HepG2 (cell line): ENCODE measurements around the gene TPST2. TPM values are rescaled to one million over a fixed set of nuclear protein-coding genes. Genes with fewer than 3 reads are reported as not detected.
A peak's percentile ranks its signal among the peaks of the same experiment; 100 is the strongest.

Experiments
- ATRX ChIP-seq: sonication (generic); formaldehyde crosslinking; IDR thresholded peaks from 2 replicates; pipeline ENCODE4 v1.4.0; 2020; ENCODE audit warnings: missing genetic modification reagents, borderline replicate concordance
- DR1 ChIP-seq: sonication (generic); formaldehyde crosslinking; IDR thresholded peaks from 2 replicates; pipeline ENCODE4 v1.8.0; 2021; ENCODE audit warnings: mild to moderate bottlenecking, missing genetic modification reagents, inconsistent platforms
- FLYWCH1 ChIP-seq: sonication (generic); formaldehyde crosslinking; IDR thresholded peaks from 2 replicates; pipeline ENCODE4 v1.8.1; 2023; ENCODE audit warnings: mild to moderate bottlenecking, missing genetic modification reagents
- FOXJ3 ChIP-seq: sonication (generic); formaldehyde crosslinking; IDR thresholded peaks from 2 replicates; pipeline ENCODE4 v1.4.0; 2020; ENCODE audit warnings: missing genetic modification reagents, mild to moderate bottlenecking, borderline replicate concordance
- NAIF1 ChIP-seq: sonication (generic); formaldehyde crosslinking; IDR thresholded peaks from 2 replicates; pipeline ENCODE4 v1.5.0; 2020; ENCODE audit warnings: mild to moderate bottlenecking, missing genetic modification reagents, borderline replicate concordance
- NFRKB ChIP-seq: fragments of 450-650 bp; IDR thresholded peaks from 2 replicates; pipeline ENCODE4 v1.6.1; 2017
- NR0B2 ChIP-seq: sonication (generic); formaldehyde crosslinking; IDR thresholded peaks from 2 replicates; pipeline ENCODE4 v1.4.0; 2020; ENCODE audit warnings: mild to moderate bottlenecking, missing genetic modification reagents
- PBX2 ChIP-seq: IDR thresholded peaks from 2 replicates; pipeline ENCODE4 v1.6.1; 2016; ENCODE audit warnings: control low read depth
- PBX3 ChIP-seq: sonication (generic); formaldehyde crosslinking; IDR thresholded peaks from 2 replicates; pipeline ENCODE4 v1.8.1; 2023; ENCODE audit warnings: missing genetic modification reagents, inconsistent platforms, borderline replicate concordance
- PCBP2 ChIP-seq: fragments of 200-400 bp; formaldehyde crosslinking; optimal IDR thresholded peaks from 2 replicates; pipeline ENCODE3; 2018; ENCODE audit warnings: low read length, low read depth; ENCODE audit not compliant: poor library complexity, severe bottlenecking
- PHF21A ChIP-seq: sonication (generic); formaldehyde crosslinking; IDR thresholded peaks from 2 replicates; pipeline ENCODE4 v1.5.0; 2020; ENCODE audit warnings: mild to moderate bottlenecking, missing genetic modification reagents
- RFX1 ChIP-seq: fragments of 450-650 bp; IDR thresholded peaks from 2 replicates; pipeline ENCODE4 v1.6.1; 2017
- RNF219 ChIP-seq: sonication (generic); formaldehyde crosslinking; IDR thresholded peaks from 2 replicates; pipeline ENCODE4 v1.5.0; 2020; ENCODE audit warnings: mild to moderate bottlenecking, missing genetic modification reagents
- SMAD9 ChIP-seq: sonication (generic); formaldehyde crosslinking; IDR thresholded peaks from 2 replicates; pipeline ENCODE4 v1.5.1; 2020; ENCODE audit warnings: mild to moderate bottlenecking, missing genetic modification reagents
- TBX2 ChIP-seq: sonication (generic); formaldehyde crosslinking; IDR thresholded peaks from 2 replicates; pipeline ENCODE4 v1.5.0; 2020; ENCODE audit warnings: missing genetic modification reagents, mild to moderate bottlenecking, borderline replicate concordance
- ZBTB3 ChIP-seq: sonication (generic); formaldehyde crosslinking; IDR thresholded peaks from 2 replicates; pipeline ENCODE4 v1.4.0; 2020; ENCODE audit warnings: low read depth, mild to moderate bottlenecking, moderate library complexity, missing genetic modification reagents, borderline replicate concordance
- ZBTB7B ChIP-seq: sonication (generic); formaldehyde crosslinking; IDR thresholded peaks from 2 replicates; pipeline ENCODE4 v1.4.0; 2020; ENCODE audit warnings: missing genetic modification reagents
- ZGPAT ChIP-seq: IDR thresholded peaks from 2 replicates; pipeline ENCODE4 v1.6.1; 2016; ENCODE audit warnings: mild to moderate bottlenecking
- ZNF30 ChIP-seq: sonication (generic); formaldehyde crosslinking; IDR thresholded peaks from 2 replicates; pipeline ENCODE4 v1.5.0; 2020; ENCODE audit warnings: mild to moderate bottlenecking, missing genetic modification reagents
- ZNF451 ChIP-seq: sonication (generic); formaldehyde crosslinking; IDR thresholded peaks from 2 replicates; pipeline ENCODE4 v1.5.0; 2020; ENCODE audit warnings: mild to moderate bottlenecking, missing genetic modification reagents
- ZNF577 ChIP-seq: sonication (generic); formaldehyde crosslinking; IDR thresholded peaks from 2 replicates; pipeline ENCODE4 v1.4.0; 2020; ENCODE audit warnings: mild to moderate bottlenecking, low read depth, missing genetic modification reagents, borderline replicate concordance
- ZNF7 ChIP-seq: IDR thresholded peaks from 2 replicates; pipeline ENCODE4 v1.6.1; 2016; ENCODE audit warnings: missing biosample characterization, missing genetic modification reagents
- ZNF777 ChIP-seq: sonication (generic); formaldehyde crosslinking; IDR thresholded peaks from 2 replicates; pipeline ENCODE4 v1.4.0; 2020; ENCODE audit warnings: missing genetic modification reagents
- ZZZ3 ChIP-seq: sonication (generic); formaldehyde crosslinking; IDR thresholded peaks from 2 replicates; pipeline ENCODE4 v1.4.0; 2020; ENCODE audit warnings: missing genetic modification reagents, mild to moderate bottlenecking, borderline replicate concordance
- polyA plus RNA-seq, 8 experiments: library from polyadenylated mRNA; depleted of rRNA in 3 of 8; stranded (reverse) in 7 of 8; unstranded in 1 of 8; fragments of >200 nt; fragmentation: Illumina TruSeq in 4 of 8; extraction: Trizol in 4 of 8; gene quantifications; 2 replicates each; pipeline versions ENCODE4 v1.2.1 to v1.2.3, GENCODE V29; 2011 to 2016; ENCODE audit warnings: low read depth in 4 of 8, missing spikeins in 1 of 8, mixed read lengths in 1 of 8; ENCODE audit not compliant: insufficient read depth in 1 of 8
- total RNA-seq, 5 experiments: library from RNA; depleted of rRNA; stranded (reverse); fragments of >200 nt; fragmentation: Illumina TruSeq; extraction: Trizol; gene quantifications; 2 replicates each; pipeline ENCODE4 v1.2.3, GENCODE V29; 2016; ENCODE audit warnings: low read depth in 1 of 5

TPST2 gene
- total and polyA plus RNA-seq, 2 of the 13 experiments (the other 11 are each of a cell fraction or from before 2014, with no cell fraction given) = 15.2 to 23.8 TPM

GRCh38 chr22:26483439-26484359, 106.2 kb downstream of the TPST2 start, which contains the start of the genes HPS4 and SRRD (continued):
- TF ChIP-seq ZBTB7B (CRISPR knock-in tag) (0 out of 2 replicates have a peak, but pooled peaks have one; percentile 64), FOXJ3 (CRISPR knock-in tag) (no peak), NFRKB (no peak), PCBP2 (no peak), ATRX (CRISPR knock-in tag) (no peak), ZZZ3 (CRISPR knock-in tag) (no peak), ZNF30 (0 out of 2 replicates have a peak, but pooled peaks have one; percentile 10), ZNF577 (no peak), DR1 (peak; percentile 62), ZNF451 (CRISPR knock-in tag) (no peak), NAIF1 (CRISPR knock-in tag) (peak; percentile 22), FLYWCH1 (CRISPR knock-in tag) (no peak), RNF219 (no peak), ZBTB3 (CRISPR knock-in tag) (no peak), PBX2 (CRISPR knock-in tag) (no peak), ZNF7 (CRISPR knock-in tag) (no peak), ZNF777 (CRISPR knock-in tag) (peak; percentile 77), TBX2 (CRISPR knock-in tag) (peak; percentile 68), ZGPAT (CRISPR knock-in tag) (peak; percentile 89; the same call in 1 of the 2 replicates), NR0B2 (CRISPR knock-in tag) (no peak; the same call in 1 of the 2 replicates), PBX3 (CRISPR knock-in tag) (no peak), PHF21A (CRISPR knock-in tag) (peak; percentile 41; the same call in 1 of the 2 replicates), SMAD9 (CRISPR knock-in tag) (no peak), RFX1 (no peak)
